GM12873 (cell line): ENCODE measurements around the gene RBBP8NL.

Experiments
- TF ChIP-seq, protein P1 (sequence below): IDR thresholded peaks from 2 replicates; pipeline ENCODE4 v1.5.1; 2012; ENCODE audit warnings: low read depth, mild to moderate bottlenecking, moderate library complexity, low read length, control low read depth; ENCODE audit not compliant: insufficient read depth; ENCODE audit errors: missing control alignments

Gene RBBP8NL

GRCh38 chr20:62453186-62453808 is 26.0 kb upstream of the RBBP8NL start:
- TF ChIP-seq, protein P1, sequence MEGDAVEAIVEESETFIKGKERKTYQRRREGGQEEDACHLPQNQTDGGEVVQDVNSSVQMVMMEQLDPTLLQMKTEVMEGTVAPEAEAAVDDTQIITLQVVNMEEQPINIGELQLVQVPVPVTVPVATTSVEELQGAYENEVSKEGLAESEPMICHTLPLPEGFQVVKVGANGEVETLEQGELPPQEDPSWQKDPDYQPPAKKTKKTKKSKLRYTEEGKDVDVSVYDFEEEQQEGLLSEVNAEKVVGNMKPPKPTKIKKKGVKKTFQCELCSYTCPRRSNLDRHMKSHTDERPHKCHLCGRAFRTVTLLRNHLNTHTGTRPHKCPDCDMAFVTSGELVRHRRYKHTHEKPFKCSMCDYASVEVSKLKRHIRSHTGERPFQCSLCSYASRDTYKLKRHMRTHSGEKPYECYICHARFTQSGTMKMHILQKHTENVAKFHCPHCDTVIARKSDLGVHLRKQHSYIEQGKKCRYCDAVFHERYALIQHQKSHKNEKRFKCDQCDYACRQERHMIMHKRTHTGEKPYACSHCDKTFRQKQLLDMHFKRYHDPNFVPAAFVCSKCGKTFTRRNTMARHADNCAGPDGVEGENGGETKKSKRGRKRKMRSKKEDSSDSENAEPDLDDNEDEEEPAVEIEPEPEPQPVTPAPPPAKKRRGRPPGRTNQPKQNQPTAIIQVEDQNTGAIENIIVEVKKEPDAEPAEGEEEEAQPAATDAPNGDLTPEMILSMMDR = no peak

GRCh38 chr20:62452475-62453095 is 25.2 kb upstream of the RBBP8NL start:
- TF ChIP-seq, protein P1 = no peak

DNA sequence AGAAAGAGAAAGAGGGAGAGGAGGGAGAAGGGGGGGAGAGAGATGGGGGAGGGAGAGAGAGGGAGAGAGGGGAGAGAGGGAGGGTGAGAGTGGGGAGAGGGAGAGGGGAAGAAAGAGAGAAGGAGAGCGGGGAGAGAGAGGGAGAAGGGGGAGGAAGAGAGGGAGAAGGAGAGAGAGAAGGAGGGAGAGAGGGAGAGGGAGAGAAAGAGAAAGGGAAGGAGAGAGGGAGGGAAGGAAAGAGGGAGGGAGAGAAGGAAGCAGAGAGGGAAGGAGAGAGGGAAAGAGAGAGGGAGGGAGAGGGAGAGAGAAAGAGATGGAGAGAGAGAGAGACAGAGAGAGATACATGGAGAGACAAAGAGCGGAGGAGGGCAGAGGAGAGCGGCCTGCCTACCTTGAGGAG is 24.6 kb upstream of the RBBP8NL start:
- TF ChIP-seq, protein P1 = no peak

GRCh38 chr20:62451156-62451767 is 23.9 kb upstream of the RBBP8NL start:
- TF ChIP-seq, protein P1 = no peak

- TF ChIP-seq, protein P1 = no peak
Observed at GRCh38 chr20:62449951-62450691, 22.8 kb upstream of the RBBP8NL start.

GRCh38 chr20:62448788-62449187 is 21.4 kb upstream of the RBBP8NL start:
- TF ChIP-seq, protein P1 = no peak

DNA sequence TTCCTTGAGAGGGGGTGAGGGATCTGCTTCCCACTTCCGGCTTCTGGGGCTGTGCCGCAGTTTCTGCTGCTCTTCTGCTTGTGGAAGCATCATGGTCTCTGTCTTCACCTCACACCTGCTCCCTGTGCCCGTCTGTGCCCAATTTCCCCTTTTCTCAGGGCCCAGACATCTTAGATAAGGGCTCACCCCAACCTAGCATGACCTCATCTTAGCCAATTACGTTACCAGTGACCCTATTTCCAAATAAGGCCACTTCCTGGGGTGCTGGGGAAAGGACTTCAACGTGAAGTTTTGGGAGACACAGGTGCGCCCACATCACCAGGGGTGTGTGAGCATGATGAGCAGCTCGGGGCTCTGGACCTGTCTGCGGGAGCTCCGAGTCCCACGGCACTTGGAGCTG is 20.7 kb upstream of the RBBP8NL start:
- TF ChIP-seq, protein P1 = no peak
